T-cell (primary cell): ENCODE measurements around the gene LTN1. TPM values are rescaled to one million over a fixed set of nuclear protein-coding genes. Genes with fewer than 3 reads are reported as not detected.

Experiments used
- total RNA-seq, 35 experiments: library from RNA in 6 of 35; stranded (reverse) in 6 of 35; fragments of 120-200 nt in 1 of 35; gene quantifications; one replicate each; pipeline versions ENCODE4 v1.2.1 to v1.2.4 and lab custom pipeline; 2013 to 2026

LTN1 gene
- total RNA-seq, 5 donors from 2014 or later (not counting 1 experiment from before 2014, with no cell fraction given), result 23.4 to 34.1 (median 25.2) TPM

Other genes starting within 250 kb of the LTN1 start
- 1 to 10 TPM; 4.2 to 7.4 (median 6.2) TPM for gene RWDD2B, start 26.5 kb upstream of the LTN1 start, total RNA-seq
- 10 to 100 TPM; 41.8 to 68.7 (median 45.4) TPM for gene USP16, start 31.8 kb upstream of the LTN1 start, total RNA-seq
- 100 to 1,000 TPM; 103 to 131 (median 115) TPM for gene CCT8, start 80.8 kb upstream of the LTN1 start, total RNA-seq
- gene MAP3K7CL, start 137.8 kb upstream of the LTN1 start, total RNA-seq, result 1 to 10 TPM; 4.8 to 9.1 (median 7.4) TPM